Fibroblast of lung (primary cell): ENCODE measurements around the gene CASQ1. TPM values are rescaled to one million over a fixed set of nuclear protein-coding genes. Genes with fewer than 3 reads are reported as not detected.

Source experiments
- DNase-seq, 2 donors: peaks; one replicate each; pipeline versions ENCODE4 v3.0.0 to v3.0.0-alpha.2; 2010; ENCODE audit warnings: low read depth in 2 of 2
- H2AFZ ChIP-seq: 2 replicates; pipeline ENCODE4 v1.5.1; 2012; ENCODE audit warnings: low read length, control low read depth, inconsistent platforms
- H3K27ac ChIP-seq: 2 replicates; pipeline ENCODE4 v1.5.1; 2011; ENCODE audit warnings: low read length, control low read depth; ENCODE audit not compliant: insufficient read depth
- H3K27me3 ChIP-seq: 2 replicates; pipeline ENCODE4 v1.5.1; 2011; ENCODE audit warnings: mild to moderate bottlenecking, low read length; ENCODE audit not compliant: control insufficient read depth, insufficient read depth
- H3K36me3 ChIP-seq: 2 replicates; pipeline ENCODE4 v1.5.1; 2011; ENCODE audit warnings: low read length; ENCODE audit not compliant: control insufficient read depth, insufficient read depth
- H3K4me1 ChIP-seq: 2 replicates; pipeline ENCODE4 v1.5.1; 2011; ENCODE audit warnings: low read length; ENCODE audit not compliant: control insufficient read depth, insufficient read depth; ENCODE audit errors: extremely low read depth
- H3K4me2 ChIP-seq: 2 replicates; pipeline ENCODE4 v1.5.1; 2011; ENCODE audit warnings: low read length, control low read depth; ENCODE audit not compliant: insufficient read depth; ENCODE audit errors: extremely low read depth
- H3K4me3 ChIP-seq, 4 experiments: fragments of 200-600 bp in 1 of 4; sonication (generic) in 1 of 4; replicated peaks in 1 of 4; 2 replicates each; pipeline ENCODE4 v1.5.1; 2011 to 2016; ENCODE audit warnings: low read length in 4 of 4, low read depth in 3 of 4, mild to moderate bottlenecking in 3 of 4, control low read depth in 2 of 4, inconsistent platforms in 1 of 4, mixed read lengths in 1 of 4; ENCODE audit not compliant: insufficient read depth in 1 of 4; ENCODE audit errors: control extremely low read depth in 1 of 4
- H3K79me2 ChIP-seq: 2 replicates; pipeline ENCODE4 v1.5.1; 2012; ENCODE audit warnings: mild to moderate bottlenecking, low read length, inconsistent platforms; ENCODE audit not compliant: control insufficient read depth, insufficient read depth
- H3K9ac ChIP-seq: 2 replicates; pipeline ENCODE4 v1.5.1; 2011; ENCODE audit warnings: mild to moderate bottlenecking, low read length, control low read depth; ENCODE audit not compliant: insufficient read depth
- H3K9me3 ChIP-seq: 2 replicates; pipeline ENCODE4 v1.5.1; 2012; ENCODE audit warnings: low read depth, low read length; ENCODE audit not compliant: control insufficient read depth, insufficient read depth
- H4K20me1 ChIP-seq: 2 replicates; pipeline ENCODE4 v1.5.1; 2011; ENCODE audit warnings: low read length; ENCODE audit not compliant: control insufficient read depth, insufficient read depth; ENCODE audit errors: extremely low read depth
- CTCF ChIP-seq, 2 donors: IDR thresholded peaks in 1 of 2; conservative IDR thresholded peaks in 1 of 2; 1 replicate in 1 of 2; 2 replicates in 1 of 2; pipeline ENCODE4 v1.5.1; 2011 to 2012; ENCODE audit warnings: low read length in 2 of 2, control low read depth in 1 of 2, inconsistent platforms in 1 of 2, low read depth in 1 of 2, mild to moderate bottlenecking in 1 of 2
- EZH2 ChIP-seq: IDR thresholded peaks from 2 replicates; pipeline ENCODE4 v1.5.1; 2012; ENCODE audit warnings: low read length, control low read depth, mild to moderate bottlenecking; ENCODE audit errors: missing control alignments
- polyA minus RNA-seq: library from RNA; depleted of rRNA, polyadenylated mRNA; stranded (reverse); fragments of >200 nt; gene quantifications from 2 replicates; pipeline ENCODE4 v1.2.3, GENCODE V29; 2011; ENCODE audit warnings: low replicate concordance
- polyA plus RNA-seq, 2 donors: library from polyadenylated mRNA; depleted of rRNA in 1 of 2; stranded (reverse) in 1 of 2; unstranded in 1 of 2; fragments of >200 nt; gene quantifications; 2 replicates each; pipeline ENCODE4 v1.2.1, GENCODE V29; 2011 to 2012; ENCODE audit warnings: missing spikeins in 1 of 2
- total RNA-seq: library from RNA; depleted of rRNA; stranded (reverse); fragments of >200 nt; gene quantifications from 2 replicates; pipeline ENCODE4 v1.2.1, GENCODE V29; 2014

Gene CASQ1
- total RNA-seq (0.17 and 0.26 TPM in 2 replicates), polyA plus RNA-seq (0.15 TPM in 1 of 2 replicates, not detected in the other), polyA minus RNA-seq (not detected in 2 replicates)
- polyA plus RNA-seq (2012) = not detected in 2 replicates

- H2AFZ ChIP-seq = no peak within 1 kb of the TSS
- H3K9ac ChIP-seq = no peak within 1 kb of the TSS
- no peak within 1 kb of the TSS for H3K4me2 ChIP-seq
- no peaks in the 10 kb centered on the region for H4K20me1 ChIP-seq
- no peaks in the 10 kb centered on the region for H3K9me3 ChIP-seq
- no peak within 1 kb of the TSS for H3K4me3 ChIP-seq
- TF ChIP-seq EZH2 (no peak), CTCF (conservative IDR thresholded peaks at IDR 0.05 in 1 of 2, IDR thresholded peaks at IDR 0.05 in 1 of 2; ENCODE audit: low read depth in 1 of 2, low read length in 2 of 2) (no peak)
- H3K4me1 ChIP-seq = no peaks in the 10 kb centered on the region
- H3K36me3 ChIP-seq = no peaks in the 10 kb centered on the region
- H3K27me3 ChIP-seq = no peaks in the 10 kb centered on the region
- H3K79me2 ChIP-seq = no peaks in the 10 kb centered on the region
- DNase-seq = peak; percentile 38 to 43
- no peak within 1 kb of the TSS for H3K27ac ChIP-seq
Observed at GRCh38 chr1:160189649-160190625, at the start of gene CASQ1. CASQ1 (plus strand) TSS chr1:160190575; CDS start chr1:160190752, 177 bp downstream.

- Histone ChIP-seq H3K9ac (no peak overlapping the region), H2AFZ (no peak overlapping the region)
- DNase-seq = no peak
Observed at GRCh38 chr1:160143695-160144094, 46.7 kb upstream of the CASQ1 start.

More at GRCh38 chr1:160143695-160144094, 46.7 kb upstream of the CASQ1 start:
- H4K20me1 ChIP-seq = no peaks in the 10 kb centered on the region
- H3K4me1 ChIP-seq = no peaks in the 10 kb centered on the region
- no peaks in the 10 kb centered on the region for H3K9me3 ChIP-seq
- no peak overlapping the region for H3K4me2 ChIP-seq
- H3K36me3 ChIP-seq = no peaks in the 10 kb centered on the region
- H3K79me2 ChIP-seq = no peaks in the 10 kb centered on the region
- TF ChIP-seq EZH2 = no peak
- TF ChIP-seq CTCF (conservative IDR thresholded peaks at IDR 0.05 in 1 of 2, IDR thresholded peaks at IDR 0.05 in 1 of 2; ENCODE audit: low read depth in 1 of 2, low read length in 2 of 2) = no peak
- H3K27ac ChIP-seq = no peak overlapping the region
- H3K4me3 ChIP-seq = no peak overlapping the region
- peaks cover 3% of the 10 kb centered on the region for H3K27me3 ChIP-seq
